AML-193 (cell line): ENCODE measurements around the gene NHLRC2.

Source experiments
- DNase-seq, 2 experiments: peaks; one replicate each; lab custom pipeline; 2025; lab: John Stamatoyannopoulos, UW

The NHLRC2 gene

DNA sequence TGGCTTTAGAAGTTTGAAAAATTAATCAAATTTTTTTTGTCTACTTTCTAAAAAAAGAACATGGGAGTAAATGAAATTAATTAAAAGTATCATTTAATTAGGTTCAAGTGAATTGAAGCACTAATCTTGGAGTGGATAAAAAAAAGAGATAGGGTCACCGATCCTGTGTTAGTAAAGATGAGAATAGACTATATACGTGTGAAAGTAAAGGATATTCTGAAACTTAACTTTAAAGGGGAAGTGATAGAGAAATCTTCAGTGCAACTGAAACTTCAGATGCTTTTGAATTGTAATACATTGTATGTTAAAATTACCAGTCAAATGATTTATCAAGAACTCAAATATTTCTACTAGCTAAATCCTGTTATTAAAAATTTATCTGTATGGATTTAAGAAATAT, 4.8 kb downstream of the NHLRC2 start:
- DNase-seq = no peak

DNA sequence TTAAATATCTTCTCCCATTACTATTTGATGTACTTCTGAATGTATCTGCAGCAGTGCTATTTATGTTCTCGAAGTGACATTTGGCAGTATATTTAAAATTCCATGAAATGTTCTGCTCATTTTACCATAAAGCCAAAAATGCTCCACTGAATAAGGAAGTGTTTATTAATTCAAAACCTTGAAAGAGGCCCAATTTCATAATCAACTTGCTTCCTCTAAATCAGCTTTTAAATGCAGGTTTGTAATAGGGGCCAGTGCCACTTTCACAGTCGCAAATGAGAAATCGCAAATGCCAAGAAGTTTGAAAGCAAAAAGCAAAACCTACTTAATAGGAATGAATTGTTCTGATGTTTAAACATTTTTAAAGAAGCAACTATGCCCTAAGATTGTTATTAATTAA, 11.4 kb downstream of the NHLRC2 start:
- peak; percentile 76 to 85 for DNase-seq

DNA sequence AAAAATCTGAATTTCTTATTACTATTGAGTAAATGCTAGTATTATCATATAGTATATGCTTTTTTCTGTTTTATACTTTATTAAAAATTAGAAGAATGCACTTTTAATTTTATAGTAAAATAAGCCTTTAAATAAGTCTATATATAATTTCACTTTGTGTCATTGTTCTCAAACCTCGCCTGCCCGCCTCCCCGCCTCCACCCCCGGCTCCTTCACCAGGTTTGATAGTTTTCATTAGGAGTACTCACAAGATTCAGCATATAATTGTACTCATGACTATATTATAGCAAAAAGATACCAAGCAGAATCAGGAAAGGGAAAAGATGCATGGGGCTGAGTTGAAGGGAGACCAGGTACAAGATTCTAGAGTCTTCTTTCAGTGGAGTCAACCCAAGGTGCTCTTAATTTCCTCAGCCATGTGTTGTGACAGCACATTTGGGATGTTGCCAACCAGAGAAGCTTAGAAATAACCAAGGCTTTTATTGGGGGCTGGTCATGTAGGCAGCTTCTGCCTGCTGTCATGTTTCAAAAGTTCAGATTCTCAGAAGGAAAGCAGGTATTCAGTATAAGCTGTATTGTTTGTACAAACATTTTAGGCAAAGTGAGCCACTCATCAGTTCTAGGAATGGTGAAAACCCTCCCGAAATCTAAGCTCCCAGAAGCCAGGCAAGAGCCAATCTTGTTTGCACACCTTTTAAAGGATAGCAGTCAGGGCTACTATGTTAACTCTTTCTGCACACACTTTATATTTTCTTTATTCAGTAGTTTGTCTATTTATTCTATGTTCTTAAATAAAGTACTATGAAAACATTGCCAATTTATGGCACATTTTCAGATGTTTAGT, 12.3 kb downstream of the NHLRC2 start:
- no peak for DNase-seq

DNA sequence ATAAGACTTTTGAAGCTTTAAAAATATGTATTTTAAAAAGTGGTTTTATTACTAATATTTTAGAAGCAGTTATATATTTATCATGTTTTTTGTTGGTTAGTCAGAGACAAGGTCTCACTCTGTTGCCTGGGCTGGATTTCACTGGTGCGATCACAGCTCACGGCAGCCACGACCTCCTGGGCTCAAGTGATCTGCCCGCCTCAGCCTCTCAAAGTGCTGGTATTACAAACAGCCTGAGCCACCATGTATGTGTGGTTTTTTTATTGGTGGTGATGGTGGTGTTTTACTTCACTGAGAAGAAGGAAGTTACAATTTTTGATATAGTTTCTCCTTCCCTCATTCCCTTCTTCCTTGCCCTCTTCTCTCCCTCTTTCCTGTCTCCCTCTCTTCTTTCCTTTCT, 13.4 kb downstream of the NHLRC2 start:
- DNase-seq = no peak

DNA sequence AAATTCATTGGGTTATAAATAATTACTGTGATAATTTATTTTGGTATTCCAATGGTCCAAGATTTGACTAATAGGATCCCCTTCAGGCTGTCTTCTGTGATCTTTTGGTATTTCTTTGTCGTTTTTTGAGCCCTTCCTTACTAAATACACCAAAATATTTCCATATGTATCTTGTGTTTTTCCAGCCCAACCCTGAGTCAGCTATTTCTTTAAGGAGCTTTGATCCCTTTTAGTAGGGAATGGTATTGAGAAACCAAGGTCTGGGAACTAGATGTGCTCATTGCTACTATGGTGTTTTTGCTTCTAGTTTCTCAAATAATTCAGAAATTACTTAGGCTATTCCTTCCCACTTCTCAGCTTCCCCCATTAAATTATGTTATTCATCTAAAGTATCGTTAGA, 15.3 kb downstream of the NHLRC2 start:
- DNase-seq = no peak

DNA sequence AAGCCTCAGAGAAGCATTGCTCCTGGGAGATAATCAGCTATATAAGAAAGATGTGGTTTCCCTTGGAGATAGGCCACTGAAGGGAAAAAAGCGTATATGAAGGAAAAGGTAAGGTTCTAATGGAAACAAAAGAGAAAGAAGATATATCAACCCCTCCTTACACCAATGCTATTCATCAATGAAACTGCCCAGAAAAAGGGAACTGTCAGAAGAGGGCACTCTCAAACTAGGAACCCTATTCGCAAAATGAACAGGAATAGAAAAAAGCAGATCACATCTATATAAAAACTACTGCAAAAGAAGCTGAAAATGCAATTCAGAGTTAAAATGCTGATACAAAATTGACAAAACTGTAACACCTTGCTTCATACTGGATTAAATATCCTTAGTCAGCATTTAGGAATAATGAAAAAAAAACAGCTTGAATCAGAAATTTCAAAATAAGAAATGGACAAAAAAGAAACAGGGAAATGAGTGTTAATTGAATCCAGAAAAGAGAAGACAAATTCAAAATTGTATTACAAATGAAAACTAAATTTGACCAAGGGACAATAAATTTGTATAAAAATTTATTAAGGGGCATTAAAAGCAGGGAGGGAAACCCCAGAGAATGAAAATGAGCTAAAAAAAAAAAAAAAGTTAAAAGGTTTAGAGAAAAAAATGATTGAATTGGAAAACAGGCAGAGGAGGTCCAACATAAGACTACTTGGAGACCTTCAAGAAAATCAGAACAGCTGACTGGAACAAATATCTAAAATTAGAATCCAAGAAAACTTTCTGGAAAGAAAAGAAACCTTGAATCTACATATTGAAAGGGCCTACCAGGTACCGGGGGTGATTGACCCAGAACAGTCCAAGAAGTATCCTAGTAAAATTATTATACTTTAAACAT, 17.9 kb downstream of the NHLRC2 start:
- DNase-seq = peak in 1 of 2 experiments; percentile 33

DNA sequence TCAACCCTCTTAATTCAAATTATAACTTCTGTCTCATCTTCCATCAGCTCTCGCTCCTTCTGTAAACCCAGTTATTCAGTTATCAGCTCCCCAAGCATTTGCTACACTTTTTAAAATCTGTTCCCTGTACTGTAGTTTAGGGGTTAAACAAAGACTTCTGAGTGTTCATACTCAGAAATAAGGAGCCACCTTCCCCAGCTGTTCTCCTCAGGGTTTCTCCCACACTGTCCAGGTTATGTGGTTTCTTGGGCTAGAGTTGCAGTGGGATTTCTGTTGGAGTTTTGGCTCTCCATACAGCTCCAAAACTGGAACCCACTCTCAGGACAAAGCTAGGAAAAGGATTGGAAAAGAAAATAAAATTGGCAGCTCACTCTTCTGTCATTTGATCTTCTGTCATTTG, 20.8 kb downstream of the NHLRC2 start:
- no peak for DNase-seq

DNA sequence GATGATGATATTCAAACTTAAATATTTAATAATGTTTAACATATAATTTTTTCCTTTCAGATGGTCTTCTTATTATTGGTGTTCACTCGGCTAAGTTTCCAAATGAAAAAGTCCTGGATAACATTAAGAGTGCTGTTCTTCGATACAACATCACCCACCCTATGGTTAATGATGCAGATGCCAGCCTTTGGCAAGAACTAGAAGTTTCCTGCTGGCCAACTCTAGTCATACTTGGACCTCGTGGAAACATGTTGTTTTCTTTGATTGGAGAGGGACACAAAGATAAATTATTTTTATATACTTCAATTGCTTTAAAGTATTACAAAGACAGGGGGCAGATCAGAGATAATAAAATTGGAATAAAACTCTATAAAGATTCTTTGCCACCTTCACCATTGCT, 22.0 kb downstream of the NHLRC2 start:
- no peak for DNase-seq

DNA sequence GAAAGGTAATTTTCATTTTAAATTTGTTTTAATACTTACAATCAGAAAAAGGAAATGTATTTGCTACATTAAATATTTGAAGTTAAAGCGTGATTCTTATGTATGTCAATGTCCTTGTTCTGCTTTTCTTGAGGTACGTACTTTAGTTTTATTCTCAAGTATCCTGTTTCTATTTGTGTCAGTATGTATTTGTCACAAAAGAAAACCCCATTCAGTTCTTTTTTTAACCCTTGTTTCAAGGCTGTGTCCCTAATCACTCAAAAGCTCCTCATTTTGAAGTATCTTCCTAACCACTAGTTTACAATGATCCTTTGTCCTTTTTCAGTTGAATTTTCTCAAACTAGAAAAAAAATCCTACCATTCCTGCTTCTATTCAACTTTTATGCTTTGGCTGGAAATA, 25.2 kb downstream of the NHLRC2 start:
- DNase-seq = no peak

DNA sequence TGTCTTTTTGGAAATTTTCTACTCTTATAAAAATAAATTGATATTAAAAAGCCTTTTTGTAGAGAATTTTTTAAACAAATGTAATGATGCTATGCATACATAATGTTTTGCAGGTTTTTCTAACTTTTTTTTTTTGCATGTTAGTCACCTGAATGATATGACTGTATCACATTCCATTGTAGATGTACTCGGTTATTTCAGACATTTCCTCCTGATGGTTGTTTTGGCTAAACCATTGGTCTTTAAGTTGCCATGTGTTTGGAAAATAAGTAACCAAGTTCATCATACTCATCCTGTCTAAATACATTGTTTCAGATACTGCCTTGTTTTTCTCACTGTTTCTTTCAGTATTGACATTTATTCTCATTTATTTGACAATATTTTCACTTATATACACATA, 25.8 kb downstream of the NHLRC2 start:
- no peak for DNase-seq

DNA sequence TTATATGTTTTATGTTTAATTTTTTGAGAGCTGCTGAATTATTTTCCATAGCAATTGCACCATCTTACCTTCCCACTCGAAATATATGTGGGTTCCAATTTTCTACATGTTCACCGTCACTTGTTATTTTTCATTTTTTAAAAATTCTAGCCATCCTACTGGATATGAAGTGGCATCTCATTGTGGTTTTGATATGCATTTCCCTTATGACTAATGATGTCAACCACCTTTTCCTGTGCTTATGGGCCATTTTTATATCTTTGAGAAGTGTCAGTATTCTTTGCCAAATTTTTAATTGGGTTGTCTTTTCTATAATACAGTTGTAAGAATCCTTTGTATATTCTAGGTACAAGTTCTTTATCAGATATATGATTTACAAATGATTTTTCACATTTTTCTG, 27.8 kb downstream of the NHLRC2 start:
- no peak for DNase-seq

DNA sequence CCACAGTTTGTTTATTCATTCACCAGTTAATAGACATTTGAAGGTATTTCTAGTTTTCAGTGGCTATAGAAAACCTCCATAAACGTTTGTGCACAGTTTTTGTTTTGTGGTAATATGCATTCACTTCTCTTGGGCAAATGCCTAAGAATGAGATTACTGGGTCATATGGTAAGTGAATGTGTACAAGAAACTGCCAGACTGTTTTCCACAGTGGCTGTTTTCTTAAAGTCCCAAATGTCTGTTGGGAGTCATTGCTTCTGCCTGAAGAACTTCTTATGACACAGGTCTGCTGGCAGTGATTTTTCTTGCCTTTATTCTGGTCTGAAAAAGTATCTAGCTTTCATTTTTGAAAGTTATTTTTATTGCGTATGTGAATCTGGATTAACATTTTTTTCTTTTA, 35.5 kb downstream of the NHLRC2 start:
- no peak for DNase-seq

DNA sequence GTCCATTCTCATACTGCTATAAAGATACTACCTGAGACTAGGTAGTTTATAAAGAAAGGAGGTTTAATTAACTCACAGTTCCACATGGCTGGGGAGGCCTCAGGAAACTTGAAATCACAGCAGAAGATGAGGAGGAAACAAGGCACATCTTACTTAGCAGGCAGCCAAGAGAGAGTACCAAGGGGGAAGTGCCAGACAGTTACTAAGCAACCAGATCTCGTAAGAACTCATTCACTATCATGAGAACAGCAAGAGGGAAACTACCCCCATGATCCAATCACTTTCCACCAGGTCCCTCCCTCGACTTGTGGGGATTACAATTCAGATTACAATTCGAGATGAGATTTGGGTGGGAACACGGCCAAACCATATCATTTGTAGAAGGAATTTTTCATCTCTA, 36.3 kb downstream of the NHLRC2 start:
- peak; percentile 6 to 7 for DNase-seq

DNA sequence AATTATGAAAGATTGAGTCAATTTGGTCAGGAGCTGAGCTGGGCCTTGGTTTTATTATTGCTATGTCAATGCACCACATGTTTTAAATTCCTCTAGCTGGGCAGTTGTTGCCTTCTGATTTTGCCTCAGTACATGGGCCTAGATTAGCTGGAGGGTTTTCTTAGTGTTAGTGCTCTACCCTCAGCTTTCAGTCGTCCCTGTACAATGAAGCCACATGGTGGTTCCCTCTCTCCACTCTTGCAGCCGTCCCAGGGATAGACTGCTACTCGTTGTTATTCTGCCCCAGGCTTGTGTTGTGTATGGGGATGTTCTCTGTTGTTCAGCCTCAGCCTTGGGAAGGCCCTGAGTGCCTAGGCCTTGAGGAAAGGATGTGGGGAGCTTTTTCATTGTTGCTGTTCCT, 37.0 kb downstream of the NHLRC2 start:
- DNase-seq = no peak

DNA sequence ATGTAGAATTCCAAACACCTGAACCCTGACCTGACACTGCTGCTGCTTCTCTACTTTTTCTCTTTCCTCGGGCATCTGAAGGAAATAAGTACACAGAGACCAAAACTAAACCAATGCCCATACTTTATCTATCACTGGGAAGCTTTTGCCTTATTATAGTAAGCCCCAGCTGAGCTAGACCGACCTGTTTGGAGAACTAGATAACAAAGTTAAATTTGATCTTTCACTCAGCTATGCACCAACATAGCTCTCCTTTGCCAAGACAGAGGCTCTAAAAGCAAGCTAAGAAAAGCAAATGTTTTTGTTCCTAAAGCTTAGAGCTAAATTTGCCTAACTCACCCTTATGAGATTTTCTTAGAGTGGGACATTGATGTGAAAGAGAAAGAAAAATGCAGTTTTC, 39.1 kb downstream of the NHLRC2 start:
- no peak for DNase-seq

DNA sequence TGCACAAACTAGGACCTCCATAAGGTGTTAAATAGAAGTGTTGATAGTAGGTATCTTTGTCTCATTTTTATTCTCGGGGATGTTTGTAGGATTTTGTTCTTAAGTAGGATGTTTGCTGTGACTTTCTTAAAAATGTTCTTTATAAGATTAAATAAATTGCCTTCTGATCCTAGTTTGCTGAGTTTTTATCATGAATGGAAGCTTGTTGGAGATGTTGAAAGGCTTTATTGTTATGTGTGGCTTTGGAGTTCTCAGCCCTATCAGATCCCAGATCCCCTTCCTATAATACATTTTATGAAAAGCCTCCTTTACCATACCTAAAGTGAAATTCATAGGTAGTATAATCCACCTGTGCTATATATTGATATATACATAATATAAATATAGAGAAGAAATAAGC, 40.1 kb downstream of the NHLRC2 start:
- no peak for DNase-seq

DNA sequence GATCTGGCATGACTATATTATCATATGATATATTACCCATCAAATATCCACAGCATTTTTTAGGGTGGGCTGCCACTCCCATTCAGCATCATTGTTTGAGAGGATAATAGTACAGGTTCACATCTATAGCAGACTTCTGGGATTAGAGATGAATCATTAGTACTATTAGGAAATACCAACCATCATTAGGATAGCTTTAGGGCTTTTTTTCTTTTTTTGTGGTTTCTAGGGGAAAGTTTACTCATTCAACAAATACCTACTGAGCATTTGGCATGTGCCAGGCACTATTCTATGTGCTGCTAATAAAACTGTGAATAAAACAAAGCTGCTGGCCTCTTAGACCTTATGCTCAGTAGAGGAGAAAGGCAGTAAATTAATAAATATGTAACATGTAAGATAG, 40.6 kb downstream of the NHLRC2 start:
- peak; percentile 6 to 14 for DNase-seq

DNA sequence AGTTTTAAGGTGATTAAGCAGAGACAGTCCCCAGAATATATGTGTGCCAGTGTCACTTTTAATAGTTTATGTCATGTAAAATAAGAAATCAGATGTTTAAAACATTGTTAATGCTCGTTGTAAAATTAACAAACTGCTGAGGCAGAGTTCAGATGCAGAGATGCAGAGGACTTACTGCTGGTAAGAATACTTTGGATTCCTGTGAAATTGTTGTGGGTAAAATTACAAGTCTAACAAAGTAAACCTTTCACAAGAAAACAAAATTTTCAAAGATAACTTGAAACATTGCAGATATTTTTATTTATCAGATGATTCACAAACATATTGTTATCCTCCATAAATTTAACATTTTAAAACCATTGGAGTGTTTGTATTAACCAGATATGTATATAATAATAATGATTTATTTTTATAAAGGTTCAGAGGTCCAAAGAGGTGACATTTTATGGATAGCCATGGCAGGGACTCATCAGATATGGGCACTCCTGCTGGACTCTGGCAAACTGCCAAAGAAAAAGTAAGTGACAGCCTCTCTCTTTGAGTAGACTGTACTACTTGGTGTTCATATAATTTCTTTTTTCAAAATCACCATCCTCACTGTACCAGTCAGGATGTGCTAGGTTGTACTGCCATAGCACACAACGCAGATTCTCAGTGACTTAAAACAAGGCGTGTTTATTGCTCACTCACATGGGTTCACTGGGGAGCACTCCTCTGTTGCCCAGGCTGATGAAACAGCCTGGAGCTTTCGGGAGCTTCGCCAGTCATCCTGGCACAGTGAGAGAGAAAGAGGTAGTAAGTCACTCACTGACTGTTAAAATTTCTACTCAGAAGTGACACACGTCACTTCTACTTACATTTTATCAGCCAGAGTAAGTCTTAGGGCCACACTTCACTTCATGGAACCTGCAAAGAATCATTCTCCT, 43.5 kb downstream of the NHLRC2 start:
- no peak for DNase-seq

DNA sequence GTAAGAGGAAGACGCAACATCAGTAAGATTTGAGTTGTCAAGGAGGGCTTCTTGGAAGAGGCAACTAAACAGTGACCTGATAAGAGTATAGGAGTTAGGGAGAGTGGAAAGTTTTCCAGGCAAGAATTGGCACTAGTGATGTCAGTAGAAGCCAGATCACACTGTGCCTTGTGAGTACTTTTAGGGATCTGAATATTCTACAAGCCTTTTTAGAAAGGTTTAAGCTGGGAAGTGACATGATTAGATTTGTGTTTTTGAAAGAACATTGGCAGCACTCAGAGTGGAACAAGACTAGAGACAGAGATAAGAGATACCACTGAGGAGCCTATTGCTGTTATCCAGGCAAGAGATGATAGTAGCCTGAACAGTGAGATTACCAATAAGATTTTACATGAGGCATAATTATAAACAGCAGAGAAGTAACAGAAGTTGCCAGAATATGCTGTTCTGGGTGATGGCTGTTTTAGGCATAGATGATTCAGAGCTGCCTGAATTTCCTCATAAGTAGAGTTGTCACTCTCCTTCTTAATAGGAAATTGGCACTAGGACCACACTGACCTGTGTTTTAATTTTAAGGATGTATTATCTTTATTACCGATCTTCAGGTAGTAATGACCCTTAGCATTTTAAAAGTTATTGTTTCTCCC, 45.6 kb downstream of the NHLRC2 start:
- DNase-seq = no peak

DNA sequence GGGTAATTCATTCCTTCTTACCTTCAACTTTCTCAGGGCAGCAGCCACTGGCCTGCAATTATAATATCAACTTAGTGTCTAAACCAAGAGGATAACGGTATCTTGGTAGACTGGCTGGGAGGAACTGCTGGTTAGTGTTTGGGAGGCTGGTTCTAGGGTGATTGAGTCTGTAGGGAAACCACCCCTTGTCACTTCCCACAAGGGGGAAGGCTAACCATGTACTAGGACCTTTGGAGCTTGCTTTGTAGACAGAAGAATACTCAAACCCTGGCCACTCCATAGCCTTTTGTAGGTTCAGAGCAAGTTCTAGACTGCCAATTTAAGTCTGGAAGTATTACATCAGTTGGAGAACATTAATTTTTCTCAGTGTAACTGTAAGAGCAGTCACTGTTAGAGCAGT, 51.3 kb downstream of the NHLRC2 start:
- no peak for DNase-seq

DNA sequence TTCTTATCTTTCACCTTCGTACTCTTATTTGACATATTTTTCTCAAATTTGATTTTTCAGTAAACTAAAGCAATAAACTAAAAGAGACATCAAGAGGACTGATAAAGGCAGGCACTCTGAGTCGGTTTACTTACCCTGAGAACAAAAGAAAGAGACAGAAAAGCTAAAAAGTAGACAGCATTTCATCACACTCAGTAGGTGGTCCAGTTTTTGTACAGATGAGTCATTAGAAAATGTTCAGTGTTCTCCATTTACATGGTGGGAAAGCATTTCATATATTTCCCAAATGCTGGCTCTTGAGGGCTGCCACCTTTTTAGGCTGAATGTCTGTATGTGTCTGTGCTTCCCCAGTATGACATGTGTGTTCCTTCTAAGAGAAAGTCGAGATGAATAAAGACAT, 52.7 kb downstream of the NHLRC2 start:
- DNase-seq = no peak

DNA sequence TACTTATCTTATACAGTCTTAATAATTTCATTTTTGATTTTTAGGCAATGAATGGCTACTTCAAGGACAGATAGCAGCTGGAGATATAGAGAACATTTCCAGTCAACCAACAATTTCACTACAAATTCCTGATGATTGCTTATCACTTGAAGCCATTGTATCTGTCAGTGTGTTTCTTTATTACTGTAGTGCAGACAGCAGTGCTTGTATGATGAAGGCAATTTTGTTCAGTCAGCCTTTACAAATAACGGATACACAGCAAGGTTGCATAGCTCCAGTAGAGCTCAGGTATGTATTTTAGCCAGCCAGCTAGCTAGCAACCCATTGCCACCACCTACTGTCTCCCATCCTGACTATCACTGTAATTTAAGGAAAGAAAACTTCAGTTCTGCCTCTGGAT, 53.8 kb downstream of the NHLRC2 start:
- DNase-seq = no peak
